GM12878 (cell line): ENCODE data around the gene RSPH1.

ENCODE experiments used
- MYC ChIP-seq: IDR thresholded peaks from 2 replicates; pipeline ENCODE4 v1.6.1; 2011; ENCODE audit warnings: mild to moderate bottlenecking, low read length, moderate library complexity, inconsistent platforms; ENCODE audit not compliant: insufficient read depth, insufficient replicate concordance, insufficient read length, severe bottlenecking
- SIX5 ChIP-seq: IDR thresholded peaks from 2 replicates; pipeline ENCODE4 v1.6.1; 2011; ENCODE audit warnings: mild to moderate bottlenecking, low read depth, low read length, moderate library complexity; ENCODE audit not compliant: severe bottlenecking
- TF ChIP-seq, protein P1 (sequence below), 3 experiments: IDR thresholded peaks in 2 of 3; conservative IDR thresholded peaks in 1 of 3; 2 replicates each; pipeline ENCODE4 v1.5.1; 2011; ENCODE audit warnings: low read depth in 3 of 3, low read length in 3 of 3, mild to moderate bottlenecking in 3 of 3, control low read depth in 2 of 3, moderate library complexity in 2 of 3, inconsistent platforms in 1 of 3, mixed read lengths in 1 of 3; ENCODE audit not compliant: control insufficient read depth in 2 of 3, insufficient read depth in 1 of 3; ENCODE audit errors: extremely low read depth in 1 of 3
- TF ChIP-seq, protein P2 (sequence below): IDR thresholded peaks from 2 replicates; pipeline ENCODE4 v1.6.1; 2012; ENCODE audit warnings: low read depth, low read length, improper control_type of control experiment
- TF ChIP-seq, protein P3 (sequence below): fragments of 450-650 bp; IDR thresholded peaks from 2 replicates; pipeline ENCODE4 v1.6.1; 2017; ENCODE audit warnings: mild to moderate bottlenecking

DNA sequence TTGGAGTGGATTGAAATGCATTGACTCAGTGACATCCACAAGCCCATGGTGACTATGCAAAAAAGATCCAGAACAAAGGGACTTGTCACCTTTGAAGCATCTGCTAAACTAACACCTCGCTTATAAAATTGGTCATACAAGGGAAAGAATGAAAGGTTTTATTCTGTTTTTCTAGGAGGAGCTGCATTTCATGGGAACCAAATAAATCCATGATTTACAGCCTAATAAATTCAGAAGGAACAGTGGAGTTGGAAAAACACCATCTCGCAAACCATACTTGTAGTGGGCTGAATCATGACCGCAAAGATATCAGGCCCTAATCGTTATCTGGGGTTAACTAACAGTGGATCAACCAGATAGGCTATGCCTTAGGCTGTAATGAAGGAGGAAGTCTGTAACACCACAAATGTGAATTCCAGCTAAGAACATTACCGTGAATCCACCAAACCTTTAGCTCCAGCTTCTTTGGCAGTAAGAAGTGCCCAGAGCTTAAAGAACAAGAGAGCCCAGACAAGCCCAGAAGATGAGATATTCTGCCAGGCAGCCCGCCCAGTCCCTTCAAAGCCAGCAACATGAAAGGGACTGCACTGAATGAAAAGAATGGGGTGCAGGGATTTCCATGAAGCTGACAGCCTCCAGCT, 27.4 kb downstream of the RSPH1 start:
- TF ChIP-seq, protein P1, sequence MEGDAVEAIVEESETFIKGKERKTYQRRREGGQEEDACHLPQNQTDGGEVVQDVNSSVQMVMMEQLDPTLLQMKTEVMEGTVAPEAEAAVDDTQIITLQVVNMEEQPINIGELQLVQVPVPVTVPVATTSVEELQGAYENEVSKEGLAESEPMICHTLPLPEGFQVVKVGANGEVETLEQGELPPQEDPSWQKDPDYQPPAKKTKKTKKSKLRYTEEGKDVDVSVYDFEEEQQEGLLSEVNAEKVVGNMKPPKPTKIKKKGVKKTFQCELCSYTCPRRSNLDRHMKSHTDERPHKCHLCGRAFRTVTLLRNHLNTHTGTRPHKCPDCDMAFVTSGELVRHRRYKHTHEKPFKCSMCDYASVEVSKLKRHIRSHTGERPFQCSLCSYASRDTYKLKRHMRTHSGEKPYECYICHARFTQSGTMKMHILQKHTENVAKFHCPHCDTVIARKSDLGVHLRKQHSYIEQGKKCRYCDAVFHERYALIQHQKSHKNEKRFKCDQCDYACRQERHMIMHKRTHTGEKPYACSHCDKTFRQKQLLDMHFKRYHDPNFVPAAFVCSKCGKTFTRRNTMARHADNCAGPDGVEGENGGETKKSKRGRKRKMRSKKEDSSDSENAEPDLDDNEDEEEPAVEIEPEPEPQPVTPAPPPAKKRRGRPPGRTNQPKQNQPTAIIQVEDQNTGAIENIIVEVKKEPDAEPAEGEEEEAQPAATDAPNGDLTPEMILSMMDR (IDR thresholded peaks at IDR 0.05 in 2 of 3, conservative IDR thresholded peaks at IDR 0.05 in 1 of 3; ENCODE audit: control insufficient read depth in 2 of 3, extremely low read depth in 1 of 3, insufficient read depth in 1 of 3, low read depth in 3 of 3, low read length in 3 of 3) = no peak
- no peak for TF ChIP-seq MYC
- no peak for TF ChIP-seq SIX5
- TF ChIP-seq, protein P2, sequence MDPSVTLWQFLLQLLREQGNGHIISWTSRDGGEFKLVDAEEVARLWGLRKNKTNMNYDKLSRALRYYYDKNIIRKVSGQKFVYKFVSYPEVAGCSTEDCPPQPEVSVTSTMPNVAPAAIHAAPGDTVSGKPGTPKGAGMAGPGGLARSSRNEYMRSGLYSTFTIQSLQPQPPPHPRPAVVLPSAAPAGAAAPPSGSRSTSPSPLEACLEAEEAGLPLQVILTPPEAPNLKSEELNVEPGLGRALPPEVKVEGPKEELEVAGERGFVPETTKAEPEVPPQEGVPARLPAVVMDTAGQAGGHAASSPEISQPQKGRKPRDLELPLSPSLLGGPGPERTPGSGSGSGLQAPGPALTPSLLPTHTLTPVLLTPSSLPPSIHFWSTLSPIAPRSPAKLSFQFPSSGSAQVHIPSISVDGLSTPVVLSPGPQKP = no peak
- TF ChIP-seq, protein P3, sequence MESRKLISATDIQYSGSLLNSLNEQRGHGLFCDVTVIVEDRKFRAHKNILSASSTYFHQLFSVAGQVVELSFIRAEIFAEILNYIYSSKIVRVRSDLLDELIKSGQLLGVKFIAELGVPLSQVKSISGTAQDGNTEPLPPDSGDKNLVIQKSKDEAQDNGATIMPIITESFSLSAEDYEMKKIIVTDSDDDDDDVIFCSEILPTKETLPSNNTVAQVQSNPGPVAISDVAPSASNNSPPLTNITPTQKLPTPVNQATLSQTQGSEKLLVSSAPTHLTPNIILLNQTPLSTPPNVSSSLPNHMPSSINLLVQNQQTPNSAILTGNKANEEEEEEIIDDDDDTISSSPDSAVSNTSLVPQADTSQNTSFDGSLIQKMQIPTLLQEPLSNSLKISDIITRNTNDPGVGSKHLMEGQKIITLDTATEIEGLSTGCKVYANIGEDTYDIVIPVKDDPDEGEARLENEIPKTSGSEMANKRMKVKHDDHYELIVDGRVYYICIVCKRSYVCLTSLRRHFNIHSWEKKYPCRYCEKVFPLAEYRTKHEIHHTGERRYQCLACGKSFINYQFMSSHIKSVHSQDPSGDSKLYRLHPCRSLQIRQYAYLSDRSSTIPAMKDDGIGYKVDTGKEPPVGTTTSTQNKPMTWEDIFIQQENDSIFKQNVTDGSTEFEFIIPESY = no peak
